K562 (cell line): ENCODE measurements around the gene FTSJ3. TPM values are rescaled to one million over a fixed set of nuclear protein-coding genes. Genes with fewer than 3 reads are reported as not detected.

Experiments
- ATF1 ChIP-seq, 2 experiments: fragments of 450-650 bp in 1 of 2; IDR thresholded peaks; 2 replicates each; pipeline ENCODE4 v1.6.1; 2016; ENCODE audit warnings: missing compliant biosample characterization in 1 of 2, missing genetic modification characterization in 1 of 2
- BRD9 ChIP-seq: fragments of 450-650 bp; IDR thresholded peaks from 2 replicates; pipeline ENCODE4 v1.6.1; 2018; ENCODE audit warnings: low read depth; ENCODE audit not compliant: partially characterized antibody
- CTBP1 ChIP-seq: fragments of 450-650 bp; IDR thresholded peaks from 2 replicates; pipeline ENCODE4 v1.6.1; 2016; ENCODE audit warnings: borderline replicate concordance
- EZH2 ChIP-seq: IDR thresholded peaks from 2 replicates; pipeline ENCODE4 v1.6.1; 2012; ENCODE audit warnings: low read depth, mild to moderate bottlenecking, inconsistent platforms, low read length, borderline replicate concordance
- GABPB1 ChIP-seq: sonication (generic); formaldehyde crosslinking; IDR thresholded peaks from 2 replicates; pipeline ENCODE4 v1.8.0; 2022; ENCODE audit warnings: mild to moderate bottlenecking, missing genetic modification reagents
- HBP1 ChIP-seq: fragments of 450-650 bp; formaldehyde crosslinking; IDR thresholded peaks from 2 replicates; pipeline ENCODE4 v1.4.0; 2022; ENCODE audit warnings: missing genetic modification characterization
- HMG20B ChIP-seq: fragments of 250-450 bp; sonication (Bioruptor Pico); IDR thresholded peaks from 2 replicates; pipeline ENCODE4 v1.5.0; 2021; ENCODE audit warnings: mild to moderate bottlenecking
- JUNB ChIP-seq: fragments of 450-650 bp; formaldehyde crosslinking; conservative IDR thresholded peaks from 2 replicates; pipeline ENCODE4 v1.4.0; 2020; ENCODE audit warnings: mild to moderate bottlenecking
- KHSRP ChIP-seq: fragments of 450-650 bp; IDR thresholded peaks from 2 replicates; pipeline ENCODE4 v1.6.1; 2017
- MCM3 ChIP-seq: fragments of 450-650 bp; IDR thresholded peaks from 2 replicates; pipeline ENCODE4 v1.6.1; 2016
- MED1 ChIP-seq: sonication (generic); formaldehyde crosslinking; IDR thresholded peaks from 2 replicates; pipeline ENCODE4 v1.8.1; 2023; ENCODE audit warnings: missing genetic modification reagents, borderline replicate concordance
- MIER1 ChIP-seq: fragments of 450-650 bp; IDR thresholded peaks from 2 replicates; pipeline ENCODE4 v1.6.1; 2016; ENCODE audit warnings: antibody characterized with exemption, mild to moderate bottlenecking, low read depth
- NFE2L1 ChIP-seq: fragments of 450-650 bp; IDR thresholded peaks from 2 replicates; pipeline ENCODE4 v1.6.1; 2016; ENCODE audit warnings: missing genetic modification characterization, low read depth, mild to moderate bottlenecking, missing compliant biosample characterization, moderate library complexity, borderline replicate concordance
- NR4A1 ChIP-seq, 2 experiments: fragments of 250-450 bp in 1 of 2; fragments of 450-650 bp in 1 of 2; sonication (Bioruptor Pico) in 1 of 2; IDR thresholded peaks; 2 replicates each; pipeline versions ENCODE4 v1.4.0 to v1.6.1; 2016 to 2020; ENCODE audit warnings: mild to moderate bottlenecking in 2 of 2, missing compliant biosample characterization in 1 of 2, missing genetic modification characterization in 1 of 2, moderate library complexity in 1 of 2
- PKNOX1 ChIP-seq: fragments of 450-650 bp; IDR thresholded peaks from 2 replicates; pipeline ENCODE4 v1.6.1; 2016
- POLR2H ChIP-seq: IDR thresholded peaks from 2 replicates; pipeline ENCODE4 v1.6.1; 2016; ENCODE audit warnings: missing genetic modification characterization, low read depth, mild to moderate bottlenecking, control low read depth, missing compliant biosample characterization, moderate library complexity
- TFE3 ChIP-seq: fragments of 450-650 bp; formaldehyde crosslinking; IDR thresholded peaks from 2 replicates; pipeline ENCODE4 v1.4.0; 2020; ENCODE audit warnings: mild to moderate bottlenecking, mixed read lengths
- ZBTB12 ChIP-seq: fragments of 250-450 bp; sonication (Bioruptor Pico); IDR thresholded peaks from 2 replicates; pipeline ENCODE4 v1.4.0; 2020
- ZEB2 ChIP-seq: fragments of 450-650 bp; IDR thresholded peaks from 2 replicates; pipeline ENCODE4 v1.6.1; 2016
- ZNF277 ChIP-seq: fragments of 250-450 bp; sonication (Bioruptor Pico); IDR thresholded peaks from 2 replicates; pipeline ENCODE4 v1.8.0; 2022; ENCODE audit warnings: inconsistent platforms, mild to moderate bottlenecking, moderate library complexity, borderline replicate concordance
- ZNF316 ChIP-seq: fragments of 450-650 bp; IDR thresholded peaks from 2 replicates; pipeline ENCODE4 v1.6.1; 2016
- polyA plus RNA-seq, 8 experiments: library from polyadenylated mRNA; depleted of rRNA in 4 of 8; stranded (reverse) in 5 of 8; unstranded in 3 of 8; fragments of >200 nt; fragmentation: Nextera tagmentation in 2 of 8; fragmentation: Illumina TruSeq in 1 of 8; extraction: Ambion mirVana in 2 of 8; extraction: Trizol in 1 of 8; gene quantifications; 2 replicates each; pipeline versions ENCODE4 v1.2.1 to v1.2.3, GENCODE V29; 2011 to 2014; ENCODE audit warnings: inconsistent platforms in 1 of 8, missing spikeins in 1 of 8
- total RNA-seq, 7 experiments: library from RNA; depleted of rRNA in 6 of 7; stranded (reverse); fragments of >200 nt in 6 of 7; fragmentation: Illumina TruSeq in 2 of 7; extraction: Trizol in 2 of 7; gene quantifications; 2 replicates each; pipeline versions ENCODE4 v1.2.1 to v1.2.3, GENCODE V29; 2011 to 2021; ENCODE audit warnings: low replicate concordance in 1 of 7

The FTSJ3 gene
- total and polyA plus RNA-seq, 9 of the 15 experiments (the other 6 are each of a cell fraction or from before 2014, with no cell fraction given) = 18.0 to 65.6 (median 52.4) TPM

GRCh38 chr17:63827002-63827800, at the start of gene FTSJ3, which contains the start of gene PSMC5 (continued):
- TF ChIP-seq CTBP1 (peak; percentile 69), POLR2H (peak; percentile 63), BRD9 (no peak), MIER1 (no peak), JUNB (no peak), HBP1 (CRISPR knock-in tag) (peak; percentile 75), HMG20B (CRISPR knock-in tag) (no peak), EZH2 (no peak), ZNF277 (no peak), MCM3 (no peak), PKNOX1 (peak; percentile 73), KHSRP (no peak), ATF1 (CRISPR knock-in tag; IDR thresholded peaks at IDR 0.05) (no peak), ATF1 (tag; IDR thresholded peaks at IDR 0.05) (peak; percentile 93), TFE3 (CRISPR knock-in tag) (no peak), NR4A1 (CRISPR knock-in tag; IDR thresholded peaks at IDR 0.05) (0 out of 2 replicates have a peak, but pooled peaks have one; percentile 72), NR4A1 (tag; IDR thresholded peaks at IDR 0.05) (no peak), NFE2L1 (no peak), GABPB1 (CRISPR knock-in tag) (peak; percentile 96), MED1 (CRISPR knock-in tag) (no peak), ZNF316 (peak; percentile 99), ZEB2 (no peak), ZBTB12 (CRISPR knock-in tag) (no peak)
